Neural progenitor cell (in vitro differentiated cells): ENCODE results near the gene COQ10B. TPM values are rescaled to one million over a fixed set of nuclear protein-coding genes. Genes with fewer than 3 reads are reported as not detected.
A peak's percentile ranks its signal among the peaks of the same experiment; 100 is the strongest.

Experiments
- DNase-seq: peaks from one replicate; pipeline ENCODE4 v3.0.0-alpha.2; 2016; ENCODE audit warnings: low spot score
- H2AFZ ChIP-seq: fragments of 200-600 bp; sonication (generic); replicated peaks from 2 replicates; pipeline ENCODE4 v1.6.1; 2016; ENCODE audit warnings: antibody characterized with exemption
- H3F3A ChIP-seq: fragments of 200-600 bp; sonication (generic); 2 replicates; pipeline ENCODE4 v1.6.1; 2016; ENCODE audit warnings: antibody characterized with exemption, low read depth
- H3K27ac ChIP-seq: fragments of 200-600 bp; sonication (generic); 2 replicates; pipeline ENCODE4 v1.5.1; 2016; ENCODE audit warnings: mild to moderate bottlenecking
- H3K27me3 ChIP-seq: fragments of 200-600 bp; sonication (generic); 2 replicates; pipeline ENCODE4 v1.6.1; 2016; ENCODE audit warnings: mild to moderate bottlenecking, moderate library complexity
- H3K36me3 ChIP-seq: fragments of 200-600 bp; sonication (generic); 2 replicates; pipeline ENCODE4 v1.5.1; 2016
- H3K4me1 ChIP-seq: fragments of 200-600 bp; sonication (generic); 2 replicates; pipeline ENCODE4 v1.6.1; 2016; ENCODE audit warnings: mixed run types
- H3K4me2 ChIP-seq: fragments of 200-600 bp; sonication (generic); 2 replicates; pipeline ENCODE4 v1.6.1; 2016
- H3K4me3 ChIP-seq: fragments of 200-600 bp; sonication (generic); 2 replicates; pipeline ENCODE4 v1.5.1; 2016
- H3K79me2 ChIP-seq: fragments of 200-600 bp; sonication (generic); 2 replicates; pipeline ENCODE4 v1.6.1; 2016; ENCODE audit warnings: low read depth
- H3K9ac ChIP-seq: fragments of 200-600 bp; sonication (generic); 2 replicates; pipeline ENCODE4 v1.6.1; 2016
- H3K9me3 ChIP-seq: fragments of 200-600 bp; sonication (generic); 2 replicates; pipeline ENCODE4 v1.5.1; 2016; ENCODE audit warnings: low read depth
- H4K20me1 ChIP-seq: fragments of 200-600 bp; sonication (generic); 2 replicates; pipeline ENCODE4 v1.6.1; 2016; ENCODE audit warnings: low read depth
- H3K27ac Mint-ChIP-seq: 3 replicates; pipeline ENCODE4 v1.8.0; 2021; ENCODE audit warnings: mixed read lengths
- H3K27me3 Mint-ChIP-seq: 2 replicates; pipeline ENCODE4 v1.8.0; 2022; ENCODE audit warnings: low read depth, mild to moderate bottlenecking, inconsistent platforms, moderate library complexity, mixed read lengths; ENCODE audit not compliant: insufficient read depth
- H3K36me3 Mint-ChIP-seq: 3 replicates; pipeline ENCODE4 v1.8.0; 2021; ENCODE audit warnings: mixed read lengths
- H3K4me1 Mint-ChIP-seq: 3 replicates; pipeline ENCODE4 v1.8.0; 2021; ENCODE audit warnings: mixed read lengths
- H3K4me3 Mint-ChIP-seq: 3 replicates; pipeline ENCODE4 v1.8.0; 2021; ENCODE audit warnings: mild to moderate bottlenecking, moderate library complexity, mixed read lengths
- H3K9me3 Mint-ChIP-seq: 3 replicates; pipeline ENCODE4 v1.8.0; 2020; ENCODE audit warnings: mixed read lengths
- CTCF ChIP-seq: fragments of 200-600 bp; sonication (generic); IDR thresholded peaks from 2 replicates; pipeline ENCODE4 v1.5.1; 2017; ENCODE audit warnings: antibody characterized with exemption, mild to moderate bottlenecking
- EZH2 ChIP-seq: fragments of 200-600 bp; sonication (generic); IDR thresholded peaks from 2 replicates; pipeline ENCODE4 v1.6.1; 2017; ENCODE audit warnings: antibody characterized with exemption, mild to moderate bottlenecking, moderate library complexity
- EZH2phosphoT487 ChIP-seq: fragments of 200-600 bp; sonication (generic); IDR thresholded peaks from 2 replicates; pipeline ENCODE4 v1.6.1; 2017; ENCODE audit warnings: antibody characterized with exemption
- total RNA-seq: library from RNA; depleted of rRNA; stranded (reverse); fragments of >200 nt; gene quantifications from 2 replicates; pipeline ENCODE4 v1.2.3, GENCODE V29; 2015; ENCODE audit warnings: low replicate concordance

The COQ10B gene
- total RNA-seq, 1 donor from 2014 or later = 20.1 TPM

GRCh38 chr2:197500503-197501131, 47.3 kb downstream of the COQ10B start:
- TF ChIP-seq EZH2 (no peak), CTCF (no peak), EZH2phosphoT487 (no peak)
- peaks cover 44% of the 10 kb centered on the region for H3K4me1 Mint-ChIP-seq
- peak overlapping the region; percentile 75 for H3K4me3 ChIP-seq
- peak overlapping the region; percentile 97 for H3K4me3 Mint-ChIP-seq
- no peaks in the 10 kb centered on the region for H3K27me3 ChIP-seq
- DNase-seq = peak; percentile 8
- H3K36me3 ChIP-seq = peaks cover 48% of the 10 kb centered on the region
- H3K4me1 ChIP-seq = peaks cover 43% of the 10 kb centered on the region
- H4K20me1 ChIP-seq = peaks cover 53% of the 10 kb centered on the region
- H3F3A ChIP-seq = peaks cover 23% of the 10 kb centered on the region
- H3K36me3 Mint-ChIP-seq = peaks cover 31% of the 10 kb centered on the region
- H3K79me2 ChIP-seq = peaks cover 86% of the 10 kb centered on the region
- H3K9me3 Mint-ChIP-seq = no peaks in the 10 kb centered on the region
- H3K4me2 ChIP-seq = peak overlapping the region; percentile 94
- no peaks in the 10 kb centered on the region for H3K27me3 Mint-ChIP-seq
- H2AFZ ChIP-seq = peak overlapping the region; percentile 44
- H3K9me3 ChIP-seq = no peaks in the 10 kb centered on the region
- H3K27ac ChIP-seq = peak overlapping the region; percentile 99
- peak overlapping the region; percentile 78 for H3K9ac ChIP-seq
- H3K27ac Mint-ChIP-seq = peak overlapping the region; percentile 81

- no peak for TF ChIP-seq EZH2phosphoT487
- TF ChIP-seq EZH2 = no peak
- TF ChIP-seq CTCF = no peak
- Histone ChIP-seq H3K4me1 (peaks cover 35% of the 10 kb centered on the region), H3K4me3 (peak overlapping the region; percentile 75), H3K27ac (peak overlapping the region; percentile 27), H3F3A (peaks cover 27% of the 10 kb centered on the region), H3K36me3 (peaks cover 38% of the 10 kb centered on the region), H2AFZ (no peak overlapping the region), H3K9me3 (no peaks in the 10 kb centered on the region), H3K27me3 (no peaks in the 10 kb centered on the region), H4K20me1 (peaks cover 37% of the 10 kb centered on the region), H3K4me2 (peak overlapping the region; percentile 94), H3K9ac (no peak overlapping the region), H3K79me2 (peaks cover 70% of the 10 kb centered on the region)
- Mint-ChIP-seq H3K36me3 (peaks cover 21% of the 10 kb centered on the region), H3K27me3 (no peaks in the 10 kb centered on the region), H3K9me3 (no peaks in the 10 kb centered on the region), H3K4me3 (peak overlapping the region; percentile 97), H3K27ac (no peak overlapping the region), H3K4me1 (peaks cover 29% of the 10 kb centered on the region)
- DNase-seq = no peak
These were observed 48.8 kb downstream of the COQ10B start for GRCh38 chr2:197502201-197502600.

DNA sequence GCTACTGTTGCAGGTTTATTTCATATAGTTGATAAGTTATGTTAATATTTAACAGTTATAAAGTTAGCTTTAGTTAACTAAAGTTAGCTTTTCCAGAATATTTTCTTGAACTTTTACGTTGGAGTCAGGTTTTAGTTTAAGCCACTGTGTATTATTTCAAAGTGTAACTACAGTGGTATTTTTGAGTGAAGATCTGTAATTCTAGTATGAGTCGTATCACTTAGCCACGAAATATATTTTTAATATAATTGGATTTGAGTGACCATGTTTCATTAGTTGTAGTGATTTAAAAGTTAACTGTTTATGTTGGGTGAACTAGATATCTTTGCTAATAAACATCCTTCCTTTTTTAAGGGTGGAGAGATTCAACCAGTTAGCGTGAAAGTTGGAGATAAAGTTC, 49.3 kb downstream of the COQ10B start:
- DNase-seq = no peak
- no peak overlapping the region for H2AFZ ChIP-seq
- H3K36me3 ChIP-seq = peaks cover 33% of the 10 kb centered on the region
- H3K79me2 ChIP-seq = peaks cover 65% of the 10 kb centered on the region
- peaks cover 31% of the 10 kb centered on the region for H3K4me1 ChIP-seq
- no peak overlapping the region for H3K27ac Mint-ChIP-seq
- peaks cover 27% of the 10 kb centered on the region for H3F3A ChIP-seq
- no peaks in the 10 kb centered on the region for H3K9me3 Mint-ChIP-seq
- peak overlapping the region; percentile 39 for H3K4me3 Mint-ChIP-seq
- peaks cover 24% of the 10 kb centered on the region for H3K4me1 Mint-ChIP-seq
- peaks cover 32% of the 10 kb centered on the region for H4K20me1 ChIP-seq
- H3K36me3 Mint-ChIP-seq = peaks cover 16% of the 10 kb centered on the region
- TF ChIP-seq EZH2phosphoT487 (no peak), EZH2 (no peak), CTCF (no peak)
- peak overlapping the region; percentile 94 for H3K4me2 ChIP-seq
- H3K27me3 Mint-ChIP-seq = no peaks in the 10 kb centered on the region
- peak overlapping the region; percentile 75 for H3K4me3 ChIP-seq
- no peaks in the 10 kb centered on the region for H3K27me3 ChIP-seq
- H3K9me3 ChIP-seq = no peaks in the 10 kb centered on the region
- H3K9ac ChIP-seq = no peak overlapping the region
- H3K27ac ChIP-seq = no peak overlapping the region
